ENCODE data around the gene ATE1.
"Not testable (repeated sequence)": the region's sequence is repeated elsewhere in the genome, so short reads cannot be mapped to it uniquely, and the experiment has no call there.

ATE1 gene

GRCh38 chr10:121732172-121732571 is 195.7 kb downstream of the ATE1 start:
- DNase-seq = no peak

- DNase-seq = no peak
Measured at GRCh38 chr10:121724282-121724681, 203.5 kb downstream of the ATE1 start.

- no peak for DNase-seq
Measured at GRCh38 chr10:121722665-121723064, 205.2 kb downstream of the ATE1 start.

GRCh38 chr10:121721257-121721656 is 206.6 kb downstream of the ATE1 start:
- no peak for DNase-seq

GRCh38 chr10:121715969-121716368 is 211.9 kb downstream of the ATE1 start:
- DNase-seq = no peak

- DNase-seq = no peak
Measured at GRCh38 chr10:121715076-121715475, 212.8 kb downstream of the ATE1 start.

- no peak for DNase-seq
Measured at GRCh38 chr10:121713486-121713885, 214.3 kb downstream of the ATE1 start.

GRCh38 chr10:121710971-121711370 is 216.9 kb downstream of the ATE1 start:
- no peak for DNase-seq

GRCh38 chr10:121710207-121710606 is 217.6 kb downstream of the ATE1 start:
- no peak for DNase-seq

- DNase-seq = no peak
Measured at GRCh38 chr10:121709675-121710073, 218.2 kb downstream of the ATE1 start.

GRCh38 chr10:121708728-121709674 is 218.8 kb downstream of the ATE1 start:
- DNase-seq = no peak

GRCh38 chr10:121702351-121703320 is 225.2 kb downstream of the ATE1 start:
- DNase-seq = peak; percentile 48

- no peak for DNase-seq
Measured at GRCh38 chr10:121700416-121700815, 227.4 kb downstream of the ATE1 start.

GRCh38 chr10:121699703-121700102 is 228.1 kb downstream of the ATE1 start:
- DNase-seq = not testable (repeated sequence)

- DNase-seq = no peak
Measured at GRCh38 chr10:121698902-121699301, 228.9 kb downstream of the ATE1 start.

- DNase-seq = no peak
Measured at GRCh38 chr10:121698336-121698735, 229.5 kb downstream of the ATE1 start.

- DNase-seq = no peak
Measured at GRCh38 chr10:121696854-121697253, 231.0 kb downstream of the ATE1 start.

- DNase-seq = no peak
Measured at GRCh38 chr10:121695731-121696464, 231.9 kb downstream of the ATE1 start.

GRCh38 chr10:121694966-121695643 is 232.7 kb downstream of the ATE1 start:
- no peak for DNase-seq

GRCh38 chr10:121694327-121694965 is 233.4 kb downstream of the ATE1 start:
- DNase-seq = no peak

- no peak for DNase-seq
Measured at GRCh38 chr10:121692626-121693025, 235.2 kb downstream of the ATE1 start.

- DNase-seq = no peak
Measured at GRCh38 chr10:121690970-121691369, 236.9 kb downstream of the ATE1 start.

All from kidney glomerular epithelial cell (primary cell).